Sigmoid colon (tissue), 7 donors: Measurements from ENCODE around the gene HES3. TPM values are rescaled to one million over a fixed set of nuclear protein-coding genes. Genes with fewer than 3 reads are reported as not detected.

ENCODE experiments used
- DNase-seq: peaks from one replicate; pipeline ENCODE4 v3.0.0-alpha.2; 2019
- H3K27ac ChIP-seq, 4 donors: fragments of 200-600 bp; sonication (generic); one replicate each; pipeline ENCODE4 v1.5.1; 2016 to 2019; ENCODE audit warnings: mild to moderate bottlenecking in 1 of 4
- H3K27me3 ChIP-seq, 3 donors: fragments of 200-600 bp; sonication (generic); one replicate each; pipeline ENCODE4 v1.5.1; 2019; ENCODE audit warnings: mild to moderate bottlenecking in 1 of 3
- H3K36me3 ChIP-seq, 4 donors: fragments of 200-600 bp; sonication (generic); one replicate each; pipeline ENCODE4 v1.5.1; 2016 to 2019
- H3K4me1 ChIP-seq, 4 donors: fragments of 200-600 bp; sonication (generic); one replicate each; pipeline ENCODE4 v1.5.1; 2017 to 2019
- H3K4me3 ChIP-seq, 4 donors: fragments of 200-600 bp; sonication (generic); one replicate each; pipeline ENCODE4 v1.5.1; 2017 to 2019; ENCODE audit warnings: mild to moderate bottlenecking in 2 of 4, moderate library complexity in 1 of 4
- H3K9me3 ChIP-seq, 4 donors: fragments of 200-600 bp in 3 of 4; sonication (generic) in 3 of 4; one replicate each; pipeline versions ENCODE4 v1.5.1 to v1.6.1; 2013 to 2019
- EP300 ChIP-seq, 4 donors: sonication (generic); formaldehyde crosslinking; IDR thresholded peaks; one replicate each; pipeline ENCODE4 v1.6.1; 2017; ENCODE audit warnings: antibody characterized with exemption in 4 of 4
- POLR2A ChIP-seq, 2 donors: fragments of 450-650 bp; IDR thresholded peaks; one replicate each; pipeline ENCODE4 v1.6.1; 2016; ENCODE audit warnings: antibody characterized with exemption in 2 of 2, mild to moderate bottlenecking in 2 of 2, moderate library complexity in 2 of 2
- POLR2AphosphoS5 ChIP-seq, 4 donors: sonication (generic); formaldehyde crosslinking; IDR thresholded peaks; one replicate each; pipeline ENCODE4 v1.6.1; 2017; ENCODE audit warnings: antibody characterized with exemption in 4 of 4
- WGBS, 2 donors: extraction: QIAGEN DNeasy Blood & Tissue Kit; methylation state at CpG; one replicate each; pipeline ENCODE4 v1.1.7; 2013; 5-methylcytosine and 5-hydroxymethylcytosine counted together
- intact Hi-C: fragments of 100-400 bp; cut with DNase I; formaldehyde crosslinking; loops from one replicate; pipeline ENCODE4 v1.15.1; 2023
- polyA plus RNA-seq, 3 donors: library from polyadenylated mRNA; stranded (reverse); fragments of 200-250 nt; gene quantifications; one replicate each; pipeline ENCODE4 v1.2.3, GENCODE V29; 2013
- total RNA-seq, 4 donors: library from RNA; depleted of rRNA; stranded (reverse); fragments of >200 nt; gene quantifications; one replicate each; pipeline ENCODE4 v1.1.0, GENCODE V29; 2016
- TF ChIP-seq, protein P1 (sequence below), 4 experiments: fragments of 450-650 bp in 3 of 4; fragments of 200-600 bp in 1 of 4; IDR thresholded peaks; one replicate each; pipeline ENCODE4 v1.5.1; 2016 to 2019; ENCODE audit warnings: antibody characterized with exemption in 4 of 4, mild to moderate bottlenecking in 3 of 4, moderate library complexity in 2 of 4
- donor health status: healthy with polysubstance abuse.
- donor health status: Bipolar disorder and iron deficiency.
- donor health status: healthy.

The HES3 gene
- total and polyA plus RNA-seq, 7 donors, result not detected

DNA sequence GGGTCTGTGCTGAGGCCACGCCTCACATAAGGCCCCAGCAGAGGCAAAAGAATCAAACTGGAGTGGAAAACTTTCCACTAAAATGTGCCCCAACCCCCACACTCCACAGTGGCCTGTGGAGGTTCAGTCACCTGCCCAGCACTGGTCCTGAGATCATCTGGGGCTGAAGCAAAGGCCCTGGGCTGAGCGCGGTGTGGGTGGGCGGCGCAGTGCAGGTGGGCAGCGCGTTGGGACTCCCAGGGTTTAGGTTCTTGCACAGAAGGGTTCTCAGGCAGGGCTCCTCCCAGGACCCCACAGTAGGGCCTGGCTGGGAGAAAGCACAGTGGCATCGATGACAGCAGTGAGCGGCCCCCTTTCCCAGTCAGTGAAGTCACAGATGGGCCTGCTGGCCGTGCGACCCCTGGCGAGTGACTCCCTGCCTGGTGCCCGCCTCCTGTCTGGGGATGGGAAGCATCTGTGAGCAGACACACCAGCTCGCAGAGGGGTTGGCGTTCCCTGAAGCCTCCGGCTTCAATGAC is 30.7 kb downstream of the HES3 start:
- Histone ChIP-seq H3K27ac (no peak overlapping the region), H3K27me3 (no peaks in the 10 kb centered on the region), H3K4me3 (no peak overlapping the region), H3K36me3 (no peaks in the 10 kb centered on the region), H3K4me1 (peaks cover 0 to 43% (median 31%) of the 10 kb centered on the region in 4 donors), H3K9me3 (no peaks in the 10 kb centered on the region)
- intact Hi-C loops, result loop anchor here (5.0 kb wide), 1 partner anchor 53 kb away; no protein-coding TSS in a partner anchor
- TF ChIP-seq POLR2A (IDR thresholded peaks at IDR 0.05) (no peak), POLR2AphosphoS5 (IDR thresholded peaks at IDR 0.05) (no peak), EP300 (IDR thresholded peaks at IDR 0.05) (no peak)
- TF ChIP-seq, protein P1, sequence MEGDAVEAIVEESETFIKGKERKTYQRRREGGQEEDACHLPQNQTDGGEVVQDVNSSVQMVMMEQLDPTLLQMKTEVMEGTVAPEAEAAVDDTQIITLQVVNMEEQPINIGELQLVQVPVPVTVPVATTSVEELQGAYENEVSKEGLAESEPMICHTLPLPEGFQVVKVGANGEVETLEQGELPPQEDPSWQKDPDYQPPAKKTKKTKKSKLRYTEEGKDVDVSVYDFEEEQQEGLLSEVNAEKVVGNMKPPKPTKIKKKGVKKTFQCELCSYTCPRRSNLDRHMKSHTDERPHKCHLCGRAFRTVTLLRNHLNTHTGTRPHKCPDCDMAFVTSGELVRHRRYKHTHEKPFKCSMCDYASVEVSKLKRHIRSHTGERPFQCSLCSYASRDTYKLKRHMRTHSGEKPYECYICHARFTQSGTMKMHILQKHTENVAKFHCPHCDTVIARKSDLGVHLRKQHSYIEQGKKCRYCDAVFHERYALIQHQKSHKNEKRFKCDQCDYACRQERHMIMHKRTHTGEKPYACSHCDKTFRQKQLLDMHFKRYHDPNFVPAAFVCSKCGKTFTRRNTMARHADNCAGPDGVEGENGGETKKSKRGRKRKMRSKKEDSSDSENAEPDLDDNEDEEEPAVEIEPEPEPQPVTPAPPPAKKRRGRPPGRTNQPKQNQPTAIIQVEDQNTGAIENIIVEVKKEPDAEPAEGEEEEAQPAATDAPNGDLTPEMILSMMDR (IDR thresholded peaks at IDR 0.05), result no peak
- DNase-seq, result no peak
- 96 to 97% methylated on average over 16 of the region's 16 CpGs for WGBS, 2 donors

DNA sequence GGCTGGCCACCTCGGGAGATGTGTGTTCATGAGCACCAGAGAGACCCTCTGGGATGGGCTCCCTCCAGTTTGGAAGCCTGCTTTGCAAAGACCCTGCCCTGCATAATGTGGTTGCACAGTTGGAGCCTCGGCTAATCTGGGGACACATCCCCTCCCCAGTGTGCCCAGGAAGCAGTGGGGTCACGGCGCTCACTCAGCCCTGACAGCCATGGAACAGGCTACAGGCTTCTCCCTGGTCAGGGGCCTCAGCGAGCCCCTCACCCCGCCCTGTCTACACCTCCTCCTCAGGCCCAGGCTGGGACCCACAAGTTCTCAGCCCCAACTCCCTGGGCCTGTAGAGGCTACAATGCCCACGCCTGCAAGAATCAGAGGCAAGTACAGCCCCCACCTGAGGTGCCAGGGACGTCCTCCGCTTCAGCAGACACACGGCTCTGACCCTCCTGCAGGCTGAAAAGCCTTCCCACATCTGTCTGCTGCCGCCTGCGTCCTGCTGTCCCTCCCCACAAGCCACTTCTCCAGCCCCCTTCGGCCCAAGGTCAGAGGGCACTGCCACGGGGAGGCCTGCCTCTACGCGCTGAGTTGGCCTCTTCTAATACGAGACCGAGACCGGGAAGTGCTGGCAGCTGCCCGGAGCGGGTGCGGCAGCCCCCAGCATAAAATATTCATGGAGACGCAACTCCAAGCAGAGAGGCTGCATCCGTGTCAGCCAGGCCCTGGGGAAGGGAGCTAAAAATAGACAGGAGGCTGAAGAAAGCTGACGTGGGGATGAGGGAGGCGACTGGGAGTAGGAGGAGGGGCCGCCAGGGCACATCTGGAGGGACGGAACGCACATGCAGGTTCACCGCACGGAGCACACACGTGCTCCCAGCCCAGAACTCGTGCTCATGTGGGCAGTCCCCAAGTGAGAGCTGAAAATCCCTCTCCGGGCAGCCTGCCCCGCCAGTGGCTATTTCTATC is 32.1 kb downstream of the HES3 start:
- Histone ChIP-seq H3K36me3 (no peaks in the 10 kb centered on the region), H3K4me1 (peaks cover 0 to 37% (median 28%) of the 10 kb centered on the region in 4 donors), H3K27ac (peak overlapping the region; percentile 69 to 83 (median 74)), H3K27me3 (no peaks in the 10 kb centered on the region), H3K4me3 (peak overlapping the region in 2 of 4 donors; percentile 2 to 17), H3K9me3 (no peaks in the 10 kb centered on the region)
- WGBS, 2 donors, result 44 to 61% methylated on average over 35 of the region's 35 CpGs
- DNase-seq, result peak; percentile 93
- peak in 1 of 4 donors; percentile 88 for TF ChIP-seq EP300 (IDR thresholded peaks at IDR 0.05)
- TF ChIP-seq POLR2A (IDR thresholded peaks at IDR 0.05), result no peak
- TF ChIP-seq, protein P1 (IDR thresholded peaks at IDR 0.05), result no peak
- TF ChIP-seq POLR2AphosphoS5 (IDR thresholded peaks at IDR 0.05), result peak in 3 of 4 donors; percentile 47 to 80 (median 56)
- intact Hi-C loops, result loop anchor here (5.0 kb wide), 1 partner anchor 51 kb away; no protein-coding TSS in a partner anchor

DNA sequence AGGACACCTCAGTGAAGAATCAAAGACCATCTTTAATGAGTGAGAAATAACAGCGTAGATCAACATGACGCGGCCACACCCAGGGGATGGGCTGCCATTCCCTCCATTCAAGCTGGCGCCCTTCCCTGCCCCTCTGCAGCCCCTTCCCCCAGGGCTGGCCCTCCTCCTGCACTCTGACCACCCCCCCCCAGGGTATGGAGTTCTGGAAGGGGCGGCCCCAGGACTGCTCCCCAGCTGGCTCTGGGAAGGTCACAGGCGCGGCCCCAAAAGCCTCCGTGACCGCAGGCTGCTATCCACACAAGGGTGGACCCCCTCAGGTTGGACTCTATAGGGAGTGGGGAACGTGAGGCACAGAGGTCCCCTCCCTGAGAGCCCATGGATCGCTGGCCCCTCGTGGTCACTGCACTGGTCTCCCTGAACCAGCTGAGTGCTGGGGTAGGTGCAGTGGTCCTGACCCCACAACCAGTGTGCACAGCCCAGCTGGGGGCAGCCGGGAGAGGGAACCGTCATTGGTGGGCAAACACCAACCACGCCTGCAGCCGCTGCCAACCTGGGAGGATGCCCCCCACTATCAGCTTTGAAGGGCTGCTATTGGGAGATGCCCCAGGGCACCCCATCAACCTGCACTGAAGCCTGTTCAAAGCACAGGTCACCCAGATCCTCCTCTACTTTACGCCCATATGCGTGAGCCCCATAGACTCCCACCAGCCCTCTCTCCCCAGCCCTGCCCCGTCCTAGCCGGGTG is 33.0 kb downstream of the HES3 start:
- intact Hi-C loops, result loop anchor here (5.0 kb wide), 1 partner anchor 50 kb away; no protein-coding TSS in a partner anchor
- peak overlapping the region; percentile 55 to 83 (median 71) for H3K27ac ChIP-seq
- peaks cover 0 to 33% (median 27%) of the 10 kb centered on the region in 4 donors for H3K4me1 ChIP-seq
- no peaks in the 10 kb centered on the region for H3K27me3 ChIP-seq
- H3K9me3 ChIP-seq, result no peaks in the 10 kb centered on the region
- WGBS, 2 donors, result 61 to 80% methylated on average over 20 of the region's 20 CpGs
- peak overlapping the region in 1 of 4 donors; percentile 17 for H3K4me3 ChIP-seq
- TF ChIP-seq, protein P1 (IDR thresholded peaks at IDR 0.05), result no peak
- no peak for TF ChIP-seq EP300 (IDR thresholded peaks at IDR 0.05)
- TF ChIP-seq POLR2A (IDR thresholded peaks at IDR 0.05), result no peak
- TF ChIP-seq POLR2AphosphoS5 (IDR thresholded peaks at IDR 0.05), result no peak
- H3K36me3 ChIP-seq, result no peaks in the 10 kb centered on the region
- DNase-seq, result no peak

DNA sequence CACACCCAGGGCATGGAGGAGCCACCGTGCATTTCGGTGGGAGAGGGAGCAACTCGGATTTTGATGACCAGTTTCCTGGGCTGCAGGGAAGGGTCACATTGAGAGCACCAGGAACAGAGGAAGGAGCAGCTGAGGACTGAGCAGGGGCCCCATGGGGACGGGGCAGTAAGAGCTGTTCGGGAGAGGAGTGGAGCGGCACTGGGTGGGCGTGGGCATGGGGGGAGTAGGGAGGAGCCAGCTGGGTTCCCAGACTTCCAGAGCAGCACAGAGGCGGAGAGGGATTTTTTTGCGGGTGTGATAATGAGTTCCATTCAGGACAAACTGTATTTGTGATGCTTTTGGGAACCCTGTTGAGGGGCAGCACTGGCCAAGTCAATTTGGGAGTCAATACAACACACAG is 34.3 kb downstream of the HES3 start:
- intact Hi-C loops, result loop anchor here (5.0 kb wide), 1 partner anchor 49 kb away; no protein-coding TSS in a partner anchor
- peaks cover 0 to 22% (median 16%) of the 10 kb centered on the region in 4 donors for H3K4me1 ChIP-seq
- H3K27me3 ChIP-seq, result no peaks in the 10 kb centered on the region
- 54 to 79% methylated on average over 9 of the region's 9 CpGs for WGBS, 2 donors
- TF ChIP-seq POLR2AphosphoS5 (IDR thresholded peaks at IDR 0.05), result no peak
- no peak for TF ChIP-seq EP300 (IDR thresholded peaks at IDR 0.05)
- no peak overlapping the region for H3K27ac ChIP-seq
- DNase-seq, result no peak
- H3K36me3 ChIP-seq, result no peaks in the 10 kb centered on the region
- no peak overlapping the region for H3K4me3 ChIP-seq
- no peaks in the 10 kb centered on the region for H3K9me3 ChIP-seq
